HEK293 (cell line): ENCODE results near the gene ARHGEF28.

ENCODE experiments used
- AEBP2 ChIP-seq: fragments of 450-650 bp; formaldehyde crosslinking; IDR thresholded peaks from 2 replicates; pipeline ENCODE4 v1.5.1; 2016; ENCODE audit warnings: missing biosample characterization, missing genetic modification characterization, borderline replicate concordance
- CTCF ChIP-seq: fragments of 450-650 bp; formaldehyde crosslinking; IDR thresholded peaks from 2 replicates; pipeline ENCODE4 v1.5.1; 2016; ENCODE audit warnings: missing biosample characterization, missing genetic modification characterization
- EGR2 ChIP-seq: fragments of 450-650 bp; formaldehyde crosslinking; IDR thresholded peaks from 2 replicates; pipeline ENCODE4 v1.5.1; 2016; ENCODE audit warnings: low read depth, missing biosample characterization, missing genetic modification characterization
- GFI1B ChIP-seq: fragments of 450-650 bp; formaldehyde crosslinking; IDR thresholded peaks from 2 replicates; pipeline ENCODE4 v1.5.1; 2016; ENCODE audit warnings: missing biosample characterization, missing genetic modification characterization
- YY2 ChIP-seq: fragments of 450-650 bp; formaldehyde crosslinking; IDR thresholded peaks from 2 replicates; pipeline ENCODE4 v1.5.1; 2016; ENCODE audit warnings: missing biosample characterization, missing genetic modification characterization
- ZBTB17 ChIP-seq: fragments of 450-650 bp; formaldehyde crosslinking; IDR thresholded peaks from 2 replicates; pipeline ENCODE4 v1.5.1; 2016; ENCODE audit warnings: missing biosample characterization, missing genetic modification characterization
- ZNF133 ChIP-seq: fragments of 450-650 bp; formaldehyde crosslinking; IDR thresholded peaks from 2 replicates; pipeline ENCODE4 v1.5.1; 2016; ENCODE audit warnings: missing biosample characterization, missing genetic modification characterization
- ZNF146 ChIP-seq: fragments of 450-650 bp; formaldehyde crosslinking; IDR thresholded peaks from 2 replicates; pipeline ENCODE4 v1.5.1; 2016; ENCODE audit warnings: missing biosample characterization, missing genetic modification characterization
- ZNF544 ChIP-seq: fragments of 450-650 bp; formaldehyde crosslinking; IDR thresholded peaks from 2 replicates; pipeline ENCODE4 v1.5.0; 2017; ENCODE audit warnings: missing biosample characterization, missing genetic modification characterization
- ZNF555 ChIP-seq: fragments of 450-650 bp; formaldehyde crosslinking; conservative IDR thresholded peaks from 2 replicates; pipeline ENCODE4 v1.5.1; 2017; ENCODE audit warnings: missing biosample characterization, mild to moderate bottlenecking, missing genetic modification characterization, inconsistent platforms
- ZNF623 ChIP-seq: fragments of 450-650 bp; formaldehyde crosslinking; IDR thresholded peaks from 2 replicates; pipeline ENCODE4 v1.5.1; 2016; ENCODE audit warnings: missing biosample characterization, missing genetic modification characterization
- ZNF629 ChIP-seq: fragments of 450-650 bp; formaldehyde crosslinking; IDR thresholded peaks from 2 replicates; pipeline ENCODE4 v1.5.1; 2017; ENCODE audit warnings: missing biosample characterization, missing genetic modification characterization
- ZNF639 ChIP-seq: fragments of 450-650 bp; formaldehyde crosslinking; IDR thresholded peaks from 2 replicates; pipeline ENCODE4 v1.5.1; 2016; ENCODE audit warnings: missing biosample characterization, missing genetic modification characterization
- ZNF645 ChIP-seq: fragments of 450-650 bp; formaldehyde crosslinking; IDR thresholded peaks from 2 replicates; pipeline ENCODE4; 2016; ENCODE audit warnings: missing biosample characterization, missing genetic modification characterization
- ZNF843 ChIP-seq: fragments of 450-650 bp; formaldehyde crosslinking; IDR thresholded peaks from 2 replicates; pipeline ENCODE4 v1.5.1; 2016; ENCODE audit warnings: missing biosample characterization, missing genetic modification characterization
- ZSCAN23 ChIP-seq: fragments of 450-650 bp; formaldehyde crosslinking; IDR thresholded peaks from 2 replicates; pipeline ENCODE4 v1.5.1; 2016; ENCODE audit warnings: missing biosample characterization, missing genetic modification characterization
- ZXDB ChIP-seq: fragments of 450-650 bp; formaldehyde crosslinking; IDR thresholded peaks from 2 replicates; pipeline ENCODE4 v1.5.1; 2016; ENCODE audit warnings: missing biosample characterization, missing genetic modification characterization
- TF ChIP-seq, protein P1 (sequence below): fragments of 450-650 bp; formaldehyde crosslinking; conservative IDR thresholded peaks from 2 replicates; pipeline ENCODE4 v1.5.1; 2016; ENCODE audit warnings: low read depth, missing biosample characterization, missing genetic modification characterization
- TF ChIP-seq, protein P2 (sequence below): fragments of 450-650 bp; formaldehyde crosslinking; IDR thresholded peaks from 2 replicates; pipeline ENCODE4 v1.5.1; 2016; ENCODE audit warnings: missing biosample characterization, missing genetic modification characterization
- TF ChIP-seq, protein P3 (sequence below): fragments of 450-650 bp; formaldehyde crosslinking; IDR thresholded peaks from 2 replicates; pipeline ENCODE4 v1.5.1; 2016; ENCODE audit warnings: missing biosample characterization, missing genetic modification characterization

ARHGEF28 gene

GRCh38 chr5:73786043-73786831 is 160.2 kb downstream of the ARHGEF28 start (continued):
- TF ChIP-seq CTCF (tag by site-specific recombination) (no peak), ZNF133 (tag by site-specific recombination) (no peak), ZXDB (peak; percentile 91), GFI1B (tag by site-specific recombination) (no peak), ZNF555 (tag by site-specific recombination) (no peak), ZNF645 (no peak), EGR2 (tag by site-specific recombination) (peak; percentile 68), ZNF843 (tag by site-specific recombination) (peak; percentile 89), ZNF629 (tag by site-specific recombination) (peak; percentile 75), ZNF639 (0 out of 2 replicates have a peak, but pooled peaks have one; percentile 57), YY2 (tag by site-specific recombination) (no peak), ZNF146 (tag by site-specific recombination) (no peak), AEBP2 (no peak), ZSCAN23 (tag by site-specific recombination) (no peak), ZNF623 (tag by site-specific recombination) (no peak), ZBTB17 (tag by site-specific recombination) (peak; percentile 23; the same call in 1 of the 2 replicates), ZNF544 (tag by site-specific recombination) (no peak)
- TF ChIP-seq, protein P1, sequence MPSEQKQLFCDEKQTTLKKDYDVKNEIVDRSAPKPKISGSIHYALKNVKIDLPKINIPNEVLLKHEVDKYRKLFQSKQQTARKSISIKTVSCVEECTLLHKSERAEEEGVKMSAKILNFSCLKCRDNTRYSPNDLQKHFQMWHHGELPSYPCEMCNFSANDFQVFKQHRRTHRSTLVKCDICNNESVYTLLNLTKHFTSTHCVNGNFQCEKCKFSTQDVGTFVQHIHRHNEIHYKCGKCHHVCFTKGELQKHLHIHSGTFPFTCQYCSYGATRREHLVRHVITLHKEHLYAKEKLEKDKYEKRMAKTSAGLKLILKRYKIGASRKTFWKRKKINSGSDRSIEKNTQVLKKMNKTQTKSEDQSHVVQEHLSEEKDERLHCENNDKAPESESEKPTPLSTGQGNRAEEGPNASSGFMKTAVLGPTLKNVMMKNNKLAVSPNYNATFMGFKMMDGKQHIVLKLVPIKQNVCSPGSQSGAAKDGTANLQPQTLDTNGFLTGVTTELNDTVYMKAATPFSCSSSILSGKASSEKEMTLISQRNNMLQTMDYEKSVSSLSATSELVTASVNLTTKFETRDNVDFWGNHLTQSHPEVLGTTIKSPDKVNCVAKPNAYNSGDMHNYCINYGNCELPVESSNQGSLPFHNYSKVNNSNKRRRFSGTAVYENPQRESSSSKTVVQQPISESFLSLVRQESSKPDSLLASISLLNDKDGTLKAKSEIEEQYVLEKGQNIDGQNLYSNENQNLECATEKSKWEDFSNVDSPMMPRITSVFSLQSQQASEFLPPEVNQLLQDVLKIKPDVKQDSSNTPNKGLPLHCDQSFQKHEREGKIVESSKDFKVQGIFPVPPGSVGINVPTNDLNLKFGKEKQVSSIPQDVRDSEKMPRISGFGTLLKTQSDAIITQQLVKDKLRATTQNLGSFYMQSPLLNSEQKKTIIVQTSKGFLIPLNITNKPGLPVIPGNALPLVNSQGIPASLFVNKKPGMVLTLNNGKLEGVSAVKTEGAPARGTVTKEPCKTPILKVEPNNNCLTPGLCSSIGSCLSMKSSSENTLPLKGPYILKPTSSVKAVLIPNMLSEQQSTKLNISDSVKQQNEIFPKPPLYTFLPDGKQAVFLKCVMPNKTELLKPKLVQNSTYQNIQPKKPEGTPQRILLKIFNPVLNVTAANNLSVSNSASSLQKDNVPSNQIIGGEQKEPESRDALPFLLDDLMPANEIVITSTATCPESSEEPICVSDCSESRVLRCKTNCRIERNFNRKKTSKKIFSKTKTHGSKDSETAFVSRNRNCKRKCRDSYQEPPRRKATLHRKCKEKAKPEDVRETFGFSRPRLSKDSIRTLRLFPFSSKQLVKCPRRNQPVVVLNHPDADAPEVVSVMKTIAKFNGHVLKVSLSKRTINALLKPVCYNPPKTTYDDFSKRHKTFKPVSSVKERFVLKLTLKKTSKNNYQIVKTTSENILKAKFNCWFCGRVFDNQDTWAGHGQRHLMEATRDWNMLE: no peak
- TF ChIP-seq, protein P2, sequence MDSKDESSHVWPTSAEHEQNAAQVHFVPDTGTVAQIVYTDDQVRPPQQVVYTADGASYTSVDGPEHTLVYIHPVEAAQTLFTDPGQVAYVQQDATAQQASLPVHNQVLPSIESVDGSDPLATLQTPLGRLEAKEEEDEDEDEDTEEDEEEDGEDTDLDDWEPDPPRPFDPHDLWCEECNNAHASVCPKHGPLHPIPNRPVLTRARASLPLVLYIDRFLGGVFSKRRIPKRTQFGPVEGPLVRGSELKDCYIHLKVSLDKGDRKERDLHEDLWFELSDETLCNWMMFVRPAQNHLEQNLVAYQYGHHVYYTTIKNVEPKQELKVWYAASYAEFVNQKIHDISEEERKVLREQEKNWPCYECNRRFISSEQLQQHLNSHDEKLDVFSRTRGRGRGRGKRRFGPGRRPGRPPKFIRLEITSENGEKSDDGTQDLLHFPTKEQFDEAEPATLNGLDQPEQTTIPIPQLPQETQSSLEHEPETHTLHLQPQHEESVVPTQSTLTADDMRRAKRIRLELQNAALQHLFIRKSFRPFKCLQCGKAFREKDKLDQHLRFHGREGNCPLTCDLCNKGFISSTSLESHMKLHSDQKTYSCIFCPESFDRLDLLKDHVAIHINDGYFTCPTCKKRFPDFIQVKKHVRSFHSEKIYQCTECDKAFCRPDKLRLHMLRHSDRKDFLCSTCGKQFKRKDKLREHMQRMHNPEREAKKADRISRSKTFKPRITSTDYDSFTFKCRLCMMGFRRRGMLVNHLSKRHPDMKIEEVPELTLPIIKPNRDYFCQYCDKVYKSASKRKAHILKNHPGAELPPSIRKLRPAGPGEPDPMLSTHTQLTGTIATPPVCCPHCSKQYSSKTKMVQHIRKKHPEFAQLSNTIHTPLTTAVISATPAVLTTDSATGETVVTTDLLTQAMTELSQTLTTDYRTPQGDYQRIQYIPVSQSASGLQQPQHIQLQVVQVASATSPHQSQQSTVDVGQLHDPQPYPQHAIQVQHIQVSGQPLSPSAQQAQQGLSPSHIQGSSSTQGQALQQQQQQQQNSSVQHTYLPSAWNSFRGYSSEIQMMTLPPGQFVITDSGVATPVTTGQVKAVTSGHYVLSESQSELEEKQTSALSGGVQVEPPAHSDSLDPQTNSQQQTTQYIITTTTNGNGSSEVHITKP (tag by site-specific recombination): peak; percentile 75
- TF ChIP-seq, protein P3, sequence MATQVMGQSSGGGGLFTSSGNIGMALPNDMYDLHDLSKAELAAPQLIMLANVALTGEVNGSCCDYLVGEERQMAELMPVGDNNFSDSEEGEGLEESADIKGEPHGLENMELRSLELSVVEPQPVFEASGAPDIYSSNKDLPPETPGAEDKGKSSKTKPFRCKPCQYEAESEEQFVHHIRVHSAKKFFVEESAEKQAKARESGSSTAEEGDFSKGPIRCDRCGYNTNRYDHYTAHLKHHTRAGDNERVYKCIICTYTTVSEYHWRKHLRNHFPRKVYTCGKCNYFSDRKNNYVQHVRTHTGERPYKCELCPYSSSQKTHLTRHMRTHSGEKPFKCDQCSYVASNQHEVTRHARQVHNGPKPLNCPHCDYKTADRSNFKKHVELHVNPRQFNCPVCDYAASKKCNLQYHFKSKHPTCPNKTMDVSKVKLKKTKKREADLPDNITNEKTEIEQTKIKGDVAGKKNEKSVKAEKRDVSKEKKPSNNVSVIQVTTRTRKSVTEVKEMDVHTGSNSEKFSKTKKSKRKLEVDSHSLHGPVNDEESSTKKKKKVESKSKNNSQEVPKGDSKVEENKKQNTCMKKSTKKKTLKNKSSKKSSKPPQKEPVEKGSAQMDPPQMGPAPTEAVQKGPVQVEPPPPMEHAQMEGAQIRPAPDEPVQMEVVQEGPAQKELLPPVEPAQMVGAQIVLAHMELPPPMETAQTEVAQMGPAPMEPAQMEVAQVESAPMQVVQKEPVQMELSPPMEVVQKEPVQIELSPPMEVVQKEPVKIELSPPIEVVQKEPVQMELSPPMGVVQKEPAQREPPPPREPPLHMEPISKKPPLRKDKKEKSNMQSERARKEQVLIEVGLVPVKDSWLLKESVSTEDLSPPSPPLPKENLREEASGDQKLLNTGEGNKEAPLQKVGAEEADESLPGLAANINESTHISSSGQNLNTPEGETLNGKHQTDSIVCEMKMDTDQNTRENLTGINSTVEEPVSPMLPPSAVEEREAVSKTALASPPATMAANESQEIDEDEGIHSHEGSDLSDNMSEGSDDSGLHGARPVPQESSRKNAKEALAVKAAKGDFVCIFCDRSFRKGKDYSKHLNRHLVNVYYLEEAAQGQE (tag by site-specific recombination): no peak
